Heart right ventricle (tissue), 16 donors: Measurements from ENCODE around the gene PCARE. TPM values are rescaled to one million over a fixed set of nuclear protein-coding genes. Genes with fewer than 3 reads are reported as not detected.
A peak's percentile ranks its signal among the peaks of the same experiment; 100 is the strongest.

Experiments
- ATAC-seq, 8 donors: fragments of 200-7000 bp; cut with Tn5 transposase; one replicate each; pipeline ENCODE4 v1.9.1; 2020; ENCODE audit warnings: mild to moderate bottlenecking in 8 of 8, moderate library complexity in 8 of 8, moderate number of reproducible peaks in 1 of 8
- DNase-seq, 2 donors: peaks; one replicate each; pipeline ENCODE4 v3.0.0-alpha.2; 2020
- H3K27ac ChIP-seq, 10 donors: fragments of 200-600 bp; sonication (generic) in 2 of 10; one replicate each; pipeline versions ENCODE4 v1.5.0 to v1.8.0; 2020 to 2022; ENCODE audit warnings: mild to moderate bottlenecking in 3 of 10
- H3K27me3 ChIP-seq, 7 donors: fragments of 200-600 bp; one replicate each; pipeline ENCODE4 v1.8.0; 2021 to 2022; ENCODE audit warnings: mild to moderate bottlenecking in 2 of 7
- H3K36me3 ChIP-seq, 9 donors: fragments of 200-600 bp; sonication (generic) in 1 of 9; one replicate each; pipeline versions ENCODE4 v1.5.0 to v1.8.0; 2020 to 2022; ENCODE audit warnings: mild to moderate bottlenecking in 2 of 9
- H3K4me1 ChIP-seq, 9 donors: fragments of 200-600 bp; sonication (generic) in 1 of 9; one replicate each; pipeline versions ENCODE4 v1.5.0 to v1.8.0; 2020 to 2022; ENCODE audit warnings: mild to moderate bottlenecking in 4 of 9
- H3K4me3 ChIP-seq, 10 donors: fragments of 200-600 bp; sonication (generic) in 2 of 10; one replicate each; pipeline versions ENCODE4 v1.5.0 to v1.8.0; 2020 to 2022; ENCODE audit warnings: mild to moderate bottlenecking in 7 of 10, moderate library complexity in 2 of 10
- H3K9me3 ChIP-seq, 11 donors: fragments of 200-600 bp in 10 of 11; sonication (generic) in 2 of 11; one replicate each; pipeline versions ENCODE4 v1.5.0 to v1.8.0; 2013 to 2022; ENCODE audit warnings: mild to moderate bottlenecking in 2 of 11, control low read depth in 1 of 11, moderate library complexity in 1 of 11
- CTCF ChIP-seq, 9 donors: fragments of 200-600 bp; sonication (generic) in 2 of 9; IDR thresholded peaks; one replicate each; pipeline versions ENCODE4 v1.5.0 to v1.8.0; 2021 to 2022; ENCODE audit warnings: antibody characterized with exemption in 9 of 9, mild to moderate bottlenecking in 5 of 9, moderate library complexity in 1 of 9
- WGBS, 2 donors: extraction: QIAGEN DNeasy Blood & Tissue Kit; methylation state at CpG; one replicate each; pipeline ENCODE4 v1.1.7; 2013; ENCODE audit warnings: inconsistent platforms in 1 of 2; 5-methylcytosine and 5-hydroxymethylcytosine counted together
- intact Hi-C, 10 donors: fragments of 100-400 bp; cut with DNase I; formaldehyde crosslinking; loops; one replicate each; pipeline versions ENCODE4 v1.11.1 to v1.14.2; 2022
- polyA plus RNA-seq, 2 donors: library from polyadenylated mRNA; stranded (reverse); fragments of 200-250 nt; gene quantifications; one replicate each; pipeline ENCODE4 v1.2.3, GENCODE V29; 2013
- total RNA-seq, 10 donors: library from RNA; stranded (reverse); fragmentation: NEBNext Ultra II Directional in 3 of 10; extraction: Animal tissue kit (Norgen Biotek cat#: 25700) in 3 of 10; gene quantifications; one replicate each; pipeline versions ENCODE4 v1.2.1 to v1.2.4, GENCODE V29; 2021 to 2023
- donor health status: Arrhythmogenic right ventricular cardiomyopathy.
- donor health status: ischemic (EF 13 %, LVEDD 7.1; RV severe dilation, severe dysfunction).
- donor health status: healthy with polysubstance abuse.
- donor health status: DM: no; HTN: yes; CAD: no.
- donor health status: DM: no; HTN: no; CAD: no.
- donor health status: ischemic (EF 25% LVEDD 6.9; RV normal size, moderate dysfunction).
- donor health status: ischemic (EF 25% LVEDD 5.7; RV mildly dilated, moderate dysfunction).
- donor health status: healthy.
- donor health status: DM: yes; HTN: yes; CAD: no.
- donor health status: Ischemic cardiomyopathy.
- donor health status: ischemic (EF 35%, LVEDD 5.7; RV mildly dilated, moderate dysfunction).
- donor health status: nonischemic (EF 11% LVEDD 7.7; RV severe dilation, severe dysfunction).
- donor health status: DM: yes; HTN: yes; CAD: no.
- donor health status: PGD.
- donor health status: ischemic (EF 29% LVEDD 5.4; RV normal size, mild dysfunction).
- donor health status: nonischemic (EF 23%, LVEDD 6.1; RV moderate dilation, normal function).

Gene PCARE
- total and polyA plus RNA-seq, 12 donors: 0.04 to 3.3 (median 1.1) TPM

- H3K9me3 ChIP-seq: no peaks in the 10 kb centered on the region
- no peak for TF ChIP-seq CTCF (IDR thresholded peaks at IDR 0.05)
- intact Hi-C loops: no loop called here
- H3K27me3 ChIP-seq: no peaks in the 10 kb centered on the region
- H3K36me3 ChIP-seq: peaks cover 0 to 13% (median 0%) of the 10 kb centered on the region in 9 donors
- DNase-seq (no peak), ATAC-seq (peak in 1 of 8 donors; percentile 19)
- no peak overlapping the region for H3K27ac ChIP-seq
- 40 to 42% methylated on average over 4 of the region's 4 CpGs for WGBS, 2 donors
- peaks cover 0 to 28% (median 8%) of the 10 kb centered on the region in 9 donors for H3K4me1 ChIP-seq
- H3K4me3 ChIP-seq: no peak overlapping the region
Measured at GRCh38 chr2:29039718-29040480, 34.4 kb downstream of the PCARE start.

GRCh38 chr2:29035016-29035745 lies 39.1 kb downstream of the PCARE start:
- 95 to 96% methylated on average over 17 of the region's 17 CpGs for WGBS, 2 donors
- peak in 2 of 8 donors; percentile 24 to 33 for ATAC-seq

GRCh38 chr2:29033656-29034055 lies 40.7 kb downstream of the PCARE start:
- WGBS, 2 donors: 69 to 71% methylated on average over 6 of the region's 6 CpGs
- Histone ChIP-seq H3K4me3 (no peak overlapping the region), H3K4me1 (peaks cover 0 to 13% (median 0%) of the 10 kb centered on the region in 9 donors), H3K27me3 (no peaks in the 10 kb centered on the region), H3K27ac (no peak overlapping the region), H3K9me3 (no peaks in the 10 kb centered on the region), H3K36me3 (peaks cover 0 to 22% (median 0%) of the 10 kb centered on the region in 9 donors)
- intact Hi-C loops: no loop called here
- TF ChIP-seq CTCF (IDR thresholded peaks at IDR 0.05): no peak
- no peak for DNase-seq
- ATAC-seq: no peak

More at GRCh38 chr2:29035016-29035745, 39.1 kb downstream of the PCARE start:
- Histone ChIP-seq H3K9me3 (no peaks in the 10 kb centered on the region), H3K4me1 (peaks cover 0 to 25% (median 7%) of the 10 kb centered on the region in 9 donors), H3K36me3 (peaks cover 0 to 14% (median 0%) of the 10 kb centered on the region in 9 donors), H3K27me3 (no peaks in the 10 kb centered on the region), H3K27ac (no peak overlapping the region), H3K4me3 (no peak overlapping the region)
- DNase-seq: no peak
- no peak for TF ChIP-seq CTCF (IDR thresholded peaks at IDR 0.05)
- intact Hi-C loops: no loop called here

GRCh38 chr2:29033172-29033571 lies 41.2 kb downstream of the PCARE start:
- ATAC-seq (no peak), DNase-seq (no peak)
- Histone ChIP-seq H3K4me3 (no peak overlapping the region), H3K9me3 (no peaks in the 10 kb centered on the region), H3K4me1 (peaks cover 0 to 13% (median 0%) of the 10 kb centered on the region in 9 donors), H3K27me3 (no peaks in the 10 kb centered on the region), H3K36me3 (peaks cover 0 to 27% (median 0%) of the 10 kb centered on the region in 9 donors), H3K27ac (no peak overlapping the region)
- no peak for TF ChIP-seq CTCF (IDR thresholded peaks at IDR 0.05)
- WGBS, 2 donors: 29 to 35% methylated on average over 2 of the region's 2 CpGs
- intact Hi-C loops: no loop called here
